ENCODE data around the gene SENP3. TPM values are rescaled to one million over a fixed set of nuclear protein-coding genes. Genes with fewer than 3 reads are reported as not detected.

SENP3 gene
- total and polyA plus RNA-seq, 2 donors (not counting 3 experiments of a cell fraction or from before 2014, with no cell fraction given) = 63.4 to 96.5 TPM

DNA sequence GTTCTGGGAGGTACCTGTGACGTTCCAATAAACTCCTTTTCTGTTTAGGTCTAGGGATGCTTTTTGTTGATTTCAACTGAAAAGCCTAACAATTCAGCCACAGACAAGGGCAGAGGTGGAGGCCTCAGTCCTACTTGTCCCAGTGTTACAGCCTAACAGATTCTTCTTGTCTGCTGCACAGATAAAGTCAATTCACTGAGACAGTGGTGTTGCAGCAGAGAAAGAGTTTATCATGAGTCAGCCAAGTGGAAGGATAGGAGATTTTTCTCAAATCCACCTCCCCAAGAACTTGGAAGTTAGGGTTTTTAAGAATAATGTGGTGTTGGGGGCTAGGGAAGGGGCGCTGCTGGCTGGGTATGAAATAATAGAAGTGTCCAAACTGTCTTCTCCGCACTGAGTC, 23.7 kb upstream of the SENP3 start:
- CTCF ChIA-PET = interaction anchor here (1.9 to 2.4 kb wide), 2 partner anchors 23 to 24 kb away, joined by 7 to 11 read pairs; partner anchors contain the start of gene SENP3

More for the DNA sequence above, 23.7 kb upstream of the SENP3 start:
- no peaks in the 10 kb centered on the region for H3K9me1 ChIP-seq (replicated peaks; ENCODE audit: control insufficient read depth, extremely low read depth, insufficient read depth, low read length)
- no peak overlapping the region for H3K4me2 ChIP-seq (ENCODE audit: insufficient read depth, low read length)
- intact Hi-C loops (cut with micrococcal nuclease) (no loop called here), dilution Hi-C loops (cut with MboI; ENCODE audit: extremely low pct_ligation_motif_present, low sequenced_read_pairs) (no loop called here)
- no TSS peak for BruUV-seq (replicated peaks)
- H3K79me2 ChIP-seq (ENCODE audit: control insufficient read depth, insufficient read depth, low read length) = no peaks in the 10 kb centered on the region
- POLR2A ChIA-PET = no interaction called here
- no peaks in the 10 kb centered on the region for H3K36me3 ChIP-seq (ENCODE audit: control insufficient read depth in 2 of 2, extremely low read depth in 1 of 2, insufficient read depth in 2 of 2, low read length in 2 of 2)
- no peak for FAIRE-seq
- no peaks in the 10 kb centered on the region for H4K20me1 ChIP-seq (replicated peaks; ENCODE audit: control insufficient read depth, extremely low read depth, insufficient read depth, low read length)
- TF ChIP-seq MYC (IDR thresholded peaks at IDR 0.05; ENCODE audit: low read depth, low read length) (no peak), GATA2 (IDR thresholded peaks at IDR 0.05; ENCODE audit: insufficient read depth, insufficient read length, low read depth, low read length) (no peak), JUN (IDR thresholded peaks at IDR 0.05; ENCODE audit: borderline replicate concordance, insufficient read depth, insufficient read length, low read depth) (no peak), FOS (IDR thresholded peaks at IDR 0.05; ENCODE audit: borderline replicate concordance, insufficient read depth, low read length) (no peak), POLR2AphosphoS5 (IDR thresholded peaks at IDR 0.05; ENCODE audit: insufficient read depth, low read depth, low read length) (no peak), EZH2 (IDR thresholded peaks at IDR 0.05; ENCODE audit: borderline replicate concordance, low read depth, low read length, severe bottlenecking) (no peak), POLR2A (IDR thresholded peaks at IDR 0.05; ENCODE audit: low read depth, low read length) (no peak)
- TF ChIP-seq, protein P1, sequence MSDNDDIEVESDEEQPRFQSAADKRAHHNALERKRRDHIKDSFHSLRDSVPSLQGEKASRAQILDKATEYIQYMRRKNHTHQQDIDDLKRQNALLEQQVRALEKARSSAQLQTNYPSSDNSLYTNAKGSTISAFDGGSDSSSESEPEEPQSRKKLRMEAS (IDR thresholded peaks at IDR 0.05; ENCODE audit: insufficient read depth, insufficient read length) = no peak
- TF ChIP-seq, protein P2, sequence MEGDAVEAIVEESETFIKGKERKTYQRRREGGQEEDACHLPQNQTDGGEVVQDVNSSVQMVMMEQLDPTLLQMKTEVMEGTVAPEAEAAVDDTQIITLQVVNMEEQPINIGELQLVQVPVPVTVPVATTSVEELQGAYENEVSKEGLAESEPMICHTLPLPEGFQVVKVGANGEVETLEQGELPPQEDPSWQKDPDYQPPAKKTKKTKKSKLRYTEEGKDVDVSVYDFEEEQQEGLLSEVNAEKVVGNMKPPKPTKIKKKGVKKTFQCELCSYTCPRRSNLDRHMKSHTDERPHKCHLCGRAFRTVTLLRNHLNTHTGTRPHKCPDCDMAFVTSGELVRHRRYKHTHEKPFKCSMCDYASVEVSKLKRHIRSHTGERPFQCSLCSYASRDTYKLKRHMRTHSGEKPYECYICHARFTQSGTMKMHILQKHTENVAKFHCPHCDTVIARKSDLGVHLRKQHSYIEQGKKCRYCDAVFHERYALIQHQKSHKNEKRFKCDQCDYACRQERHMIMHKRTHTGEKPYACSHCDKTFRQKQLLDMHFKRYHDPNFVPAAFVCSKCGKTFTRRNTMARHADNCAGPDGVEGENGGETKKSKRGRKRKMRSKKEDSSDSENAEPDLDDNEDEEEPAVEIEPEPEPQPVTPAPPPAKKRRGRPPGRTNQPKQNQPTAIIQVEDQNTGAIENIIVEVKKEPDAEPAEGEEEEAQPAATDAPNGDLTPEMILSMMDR (IDR thresholded peaks at IDR 0.05; ENCODE audit: extremely low read depth in 1 of 2, insufficient read depth in 1 of 2, low read depth in 1 of 2, low read length in 2 of 2) = no peak
- H3K27ac ChIP-seq (ENCODE audit: insufficient read depth, low read depth, low read length) = no peak overlapping the region
- no peak overlapping the region for H2AFZ ChIP-seq (ENCODE audit: low read depth, low read length)
- H3K27me3 ChIP-seq (ENCODE audit: control insufficient read depth in 2 of 2, insufficient read depth in 2 of 2, low read length in 2 of 2) = peaks cover 0 to 5% of the 10 kb centered on the region in 2 experiments
- no peak overlapping the region for H3K4me3 ChIP-seq (replicated peaks in 1 of 3; ENCODE audit: insufficient read depth in 1 of 3, low read depth in 1 of 3, low read length in 3 of 3)
- no peaks in the 10 kb centered on the region for H3K4me1 ChIP-seq (ENCODE audit: control insufficient read depth, extremely low read depth, insufficient read depth, low read length)
- H3K9me3 ChIP-seq (replicated peaks; ENCODE audit: control insufficient read depth, insufficient read depth, low read length) = peaks cover 5% of the 10 kb centered on the region
- H3K9ac ChIP-seq (replicated peaks; ENCODE audit: extremely low read depth, insufficient read depth, low read length) = no peak overlapping the region
- DNase-seq (ENCODE audit: low read depth, low spot score) = no peak
